NCI-H187 treated with DMSO at 0.1 percent for 48 hours (cell line): ENCODE measurements around the gene TGFBR1.
"Not testable (repeated sequence)": the region's sequence is repeated elsewhere in the genome, so short reads cannot be mapped to it uniquely, and the experiment has no call there.

Experiments
- DNase-seq: peaks from one replicate; lab custom pipeline; 2025; lab: John Stamatoyannopoulos, UW

TGFBR1 gene

GRCh38 chr9:99076030-99076429 is 28.9 kb upstream of the TGFBR1 start:
- DNase-seq, result no peak

GRCh38 chr9:99076483-99077171 is 28.3 kb upstream of the TGFBR1 start:
- no peak for DNase-seq

- DNase-seq, result no peak
Measured at GRCh38 chr9:99078717-99079116, 26.2 kb upstream of the TGFBR1 start.

- DNase-seq, result no peak
Measured at GRCh38 chr9:99079542-99079941, 25.4 kb upstream of the TGFBR1 start.

- DNase-seq, result no peak
Measured at GRCh38 chr9:99083051-99083450, 21.9 kb upstream of the TGFBR1 start.

- no peak for DNase-seq
Measured at GRCh38 chr9:99085949-99086948, 18.7 kb upstream of the TGFBR1 start.

DNA sequence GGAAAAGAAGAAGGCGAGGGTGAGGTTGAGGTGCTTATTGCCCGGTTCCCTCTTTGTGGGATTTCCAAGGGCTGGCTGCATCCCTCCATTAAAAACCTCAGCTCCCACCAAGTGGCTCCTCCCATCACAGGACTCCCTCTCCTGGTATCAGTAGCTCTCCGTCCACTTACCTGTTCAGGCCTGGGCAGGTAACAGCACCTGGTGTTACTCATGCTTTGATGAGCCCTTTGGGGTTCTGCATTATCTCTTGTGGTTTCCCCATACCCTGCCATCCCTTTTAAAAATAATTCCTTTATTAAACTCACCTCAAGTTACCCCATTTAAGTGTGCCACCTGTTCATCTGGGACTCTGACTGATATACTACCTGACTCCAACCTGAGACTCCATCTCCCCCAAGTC is 17.5 kb upstream of the TGFBR1 start:
- DNase-seq, result no peak

DNA sequence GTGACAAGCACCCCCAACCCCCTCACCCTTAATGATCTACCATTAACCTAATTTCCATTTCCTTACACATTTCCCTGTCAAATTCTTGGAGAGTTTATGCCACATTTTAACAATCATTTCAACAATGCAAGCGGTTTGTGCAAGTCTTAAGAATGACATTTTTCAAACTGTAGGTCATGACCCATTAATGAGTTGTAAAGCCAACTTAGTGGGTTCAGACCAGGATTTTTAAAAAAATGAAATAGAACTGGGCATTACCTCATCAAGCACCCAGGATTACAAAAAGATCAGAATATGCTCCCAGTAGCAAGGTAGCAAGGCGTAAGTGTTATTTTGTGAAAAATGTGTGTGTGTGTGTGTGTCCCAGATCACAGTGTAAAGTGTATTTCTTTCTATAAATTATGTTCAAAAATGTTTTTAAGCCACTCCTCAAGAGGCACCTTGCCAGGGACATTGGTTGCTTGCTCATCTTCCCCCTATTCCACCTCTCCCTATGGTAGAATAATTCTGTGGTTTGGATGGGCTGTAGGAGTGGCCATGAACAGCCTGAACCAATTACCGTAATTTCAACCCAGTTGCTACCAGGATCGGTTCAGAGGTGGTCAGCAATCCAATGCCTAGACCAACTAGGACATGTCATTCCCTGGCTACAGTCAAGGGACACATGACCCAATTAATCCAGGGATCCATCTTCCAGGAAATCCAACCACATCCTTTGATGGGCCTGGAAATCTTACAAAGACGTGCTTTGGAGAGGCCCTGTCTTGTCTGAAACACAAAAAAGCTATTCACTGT is 14.4 kb upstream of the TGFBR1 start:
- DNase-seq, result no peak

- no peak for DNase-seq
Measured at GRCh38 chr9:99092643-99093491, 12.0 kb upstream of the TGFBR1 start.

DNA sequence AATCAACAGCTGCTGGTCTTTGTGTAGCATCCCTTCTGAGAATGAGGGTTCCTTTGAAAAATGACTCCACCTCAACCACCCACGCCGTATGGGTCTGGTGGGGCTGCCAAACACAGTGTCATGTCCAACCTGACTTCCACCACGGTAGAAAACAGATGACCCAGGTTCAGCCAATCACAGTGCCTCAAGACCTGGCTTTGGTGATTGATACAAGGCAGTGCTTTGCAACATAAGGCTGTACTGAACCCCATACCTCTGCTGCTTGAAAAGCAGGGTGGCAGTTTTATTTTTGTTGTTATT is 11.5 kb upstream of the TGFBR1 start:
- DNase-seq, result no peak

DNA sequence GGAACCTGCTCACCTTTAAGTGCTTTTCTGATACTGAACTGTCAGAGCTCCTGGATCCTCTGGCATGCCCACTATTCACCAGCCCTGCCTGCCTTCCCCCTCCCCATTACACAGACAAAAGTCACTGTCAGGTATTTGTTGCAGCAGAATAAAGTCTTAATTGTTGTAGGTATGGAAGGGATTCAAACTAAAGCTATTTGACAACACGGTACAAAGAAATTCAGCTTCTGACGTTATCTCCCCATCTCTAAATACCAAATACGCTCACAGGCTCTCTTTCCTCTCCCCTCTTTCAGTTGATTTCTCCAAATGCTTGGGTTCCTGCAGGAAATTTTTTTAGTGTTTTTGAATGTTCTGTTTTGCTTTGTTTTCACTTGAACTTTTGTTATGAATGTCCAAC is 9.3 kb upstream of the TGFBR1 start:
- no peak for DNase-seq

GRCh38 chr9:99096409-99096808 is 8.5 kb upstream of the TGFBR1 start:
- DNase-seq, result no peak

GRCh38 chr9:99099806-99100585 is 4.9 kb upstream of the TGFBR1 start:
- DNase-seq, result not testable (repeated sequence)

- no peak for DNase-seq
Measured at GRCh38 chr9:99101271-99101670, 3.6 kb upstream of the TGFBR1 start.

GRCh38 chr9:99101812-99102211 is 3.1 kb upstream of the TGFBR1 start:
- no peak for DNase-seq

DNA sequence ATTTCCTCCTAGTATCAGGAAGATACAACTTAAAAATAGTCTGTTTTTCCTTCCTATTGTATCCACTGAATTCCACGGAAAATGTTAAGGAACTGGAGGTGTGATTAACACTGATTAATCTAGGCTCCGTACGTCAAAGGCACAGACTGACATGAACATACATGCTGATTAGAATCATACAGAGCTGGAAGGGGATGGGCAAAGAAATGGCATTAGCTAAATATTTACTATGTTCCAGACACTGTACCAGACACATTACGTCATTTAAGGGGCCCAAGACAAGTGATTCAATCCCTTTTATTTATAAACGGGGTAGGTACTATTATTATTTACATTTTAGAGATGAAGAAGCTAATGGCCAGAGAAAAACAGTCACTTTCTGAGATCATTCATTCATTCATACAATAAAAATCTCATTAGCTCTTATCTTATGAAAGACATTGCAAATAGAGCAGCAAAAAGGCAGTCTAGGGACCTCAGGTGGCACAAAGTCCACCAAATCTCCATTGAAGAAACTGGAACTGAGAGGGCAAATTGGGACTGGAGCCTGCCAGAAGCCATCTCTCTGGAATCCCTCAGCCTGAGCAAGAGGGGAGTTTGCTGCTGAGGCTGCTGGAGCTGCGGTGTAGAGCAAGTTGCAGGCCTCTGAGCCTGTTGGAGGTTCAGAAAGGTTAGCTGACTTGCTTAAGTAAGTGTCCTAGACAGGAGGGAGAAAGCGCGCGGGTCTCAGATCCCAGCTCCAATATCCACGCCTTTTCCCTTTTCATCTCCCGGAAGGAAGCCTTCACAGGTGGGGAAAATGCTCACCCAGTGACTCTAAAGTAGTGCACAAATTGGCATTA is 1.6 kb upstream of the TGFBR1 start:
- DNase-seq, result no peak

- DNase-seq, result no peak
Measured at GRCh38 chr9:99103901-99104458, 933 bp upstream of the TGFBR1 start.

- no peak for DNase-seq
Measured at GRCh38 chr9:99105152-99106043, 485 bp downstream of the TGFBR1 start.

DNA sequence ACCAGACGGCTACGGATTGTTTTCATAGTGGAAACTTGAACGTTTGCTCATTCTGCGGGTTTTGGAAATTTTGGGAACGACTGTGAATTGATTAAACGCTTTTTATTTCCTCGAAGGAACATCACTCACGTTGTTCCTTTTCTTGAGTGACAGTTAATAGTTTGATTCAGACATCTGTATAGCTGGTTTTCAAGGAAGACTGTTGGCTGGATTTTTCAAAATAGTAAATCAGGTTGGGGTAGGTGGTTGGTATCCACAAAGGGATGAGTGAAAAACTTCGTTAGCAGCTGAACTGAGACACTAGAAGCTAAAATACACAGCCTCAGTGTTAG is 1.1 kb downstream of the TGFBR1 start:
- no peak for DNase-seq
